ENCODE measurements around the gene ALDH4A1. TPM values are rescaled to one million over a fixed set of nuclear protein-coding genes. Genes with fewer than 3 reads are reported as not detected.

Gene ALDH4A1
- total RNA-seq, 1 experiment from 2014 or later: 18.1 TPM

- Histone ChIP-seq H3K79me2 (ENCODE audit: low read length) (peaks cover 4% of the 10 kb centered on the region; the same call in 1 of the 2 replicates), H3K4me3 (ENCODE audit: low read length) (peak overlapping the region; percentile 96), H3K9ac (ENCODE audit: low read length) (peak overlapping the region; percentile 86), H3K9me3 (ENCODE audit: low read length) (no peaks in the 10 kb centered on the region), H3K36me3 (ENCODE audit: low read depth, low read length) (peaks cover 5% of the 10 kb centered on the region; the same call in 1 of the 2 replicates), H4K20me1 (ENCODE audit: low read length) (no peaks in the 10 kb centered on the region), H3K4me2 (ENCODE audit: low read length) (peak overlapping the region; percentile 96), H3K27ac (ENCODE audit: low read length) (peak overlapping the region; percentile 86), H2AFZ (ENCODE audit: low read length) (peak overlapping the region; percentile 93), H3K27me3 (ENCODE audit: low read length) (no peaks in the 10 kb centered on the region), H3K9me2 (replicated peaks; ENCODE audit: low read length) (no peaks in the 10 kb centered on the region), H3F3A (ENCODE audit: low read length, unreplicated experiment) (peaks cover 6% of the 10 kb centered on the region), H3K4me1 (ENCODE audit: insufficient read depth, low read length) (peaks cover 26% of the 10 kb centered on the region)
- ChIA-PET CTCF (interaction anchor here (1.0 to 1.1 kb wide), 2 partner anchors 11 to 13 kb away, joined by 5 to 7 read pairs; no protein-coding TSS in a partner anchor), POLR2A (ENCODE audit: unreplicated experiment) (no interaction called here)
- peak; percentile 15 for DNase-seq
- no peak for TF ChIP-seq EZH2 (IDR thresholded peaks at IDR 0.05; ENCODE audit: low read length, unreplicated experiment)
- intact Hi-C loops (cut with micrococcal nuclease): loop anchor here (5.0 to 10.0 kb wide), 2 partner anchors 55 to 343 kb away; partner anchors contain the start of gene IFFO2
- no TSS peak for BruUV-seq (replicated peaks)
- peak; percentile 4 for ATAC-seq
Observed at GRCh38 chr1:18901952-18902522, 318 bp downstream of the ALDH4A1 start.

GRCh38 chr1:18901147-18901951 is 1.0 kb downstream of the ALDH4A1 start:
- H3K27ac ChIP-seq (ENCODE audit: low read length): no peak overlapping the region
- ChIA-PET POLR2A (ENCODE audit: unreplicated experiment) (no interaction called here), CTCF (no interaction called here)
- no peaks in the 10 kb centered on the region for H3K9me2 ChIP-seq (replicated peaks; ENCODE audit: low read length)
- H3K4me1 ChIP-seq (ENCODE audit: insufficient read depth, low read length): peaks cover 26% of the 10 kb centered on the region
- peaks cover 6% of the 10 kb centered on the region for H3F3A ChIP-seq (ENCODE audit: low read length, unreplicated experiment)
- ATAC-seq (no peak), DNase-seq (no peak)
- H4K20me1 ChIP-seq (ENCODE audit: low read length): no peaks in the 10 kb centered on the region
- peaks cover 3% of the 10 kb centered on the region; the same call in 1 of the 2 replicates for H3K36me3 ChIP-seq (ENCODE audit: low read depth, low read length)
- peaks cover 4% of the 10 kb centered on the region; the same call in 1 of the 2 replicates for H3K79me2 ChIP-seq (ENCODE audit: low read length)
- TF ChIP-seq, protein P1, sequence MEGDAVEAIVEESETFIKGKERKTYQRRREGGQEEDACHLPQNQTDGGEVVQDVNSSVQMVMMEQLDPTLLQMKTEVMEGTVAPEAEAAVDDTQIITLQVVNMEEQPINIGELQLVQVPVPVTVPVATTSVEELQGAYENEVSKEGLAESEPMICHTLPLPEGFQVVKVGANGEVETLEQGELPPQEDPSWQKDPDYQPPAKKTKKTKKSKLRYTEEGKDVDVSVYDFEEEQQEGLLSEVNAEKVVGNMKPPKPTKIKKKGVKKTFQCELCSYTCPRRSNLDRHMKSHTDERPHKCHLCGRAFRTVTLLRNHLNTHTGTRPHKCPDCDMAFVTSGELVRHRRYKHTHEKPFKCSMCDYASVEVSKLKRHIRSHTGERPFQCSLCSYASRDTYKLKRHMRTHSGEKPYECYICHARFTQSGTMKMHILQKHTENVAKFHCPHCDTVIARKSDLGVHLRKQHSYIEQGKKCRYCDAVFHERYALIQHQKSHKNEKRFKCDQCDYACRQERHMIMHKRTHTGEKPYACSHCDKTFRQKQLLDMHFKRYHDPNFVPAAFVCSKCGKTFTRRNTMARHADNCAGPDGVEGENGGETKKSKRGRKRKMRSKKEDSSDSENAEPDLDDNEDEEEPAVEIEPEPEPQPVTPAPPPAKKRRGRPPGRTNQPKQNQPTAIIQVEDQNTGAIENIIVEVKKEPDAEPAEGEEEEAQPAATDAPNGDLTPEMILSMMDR (conservative IDR thresholded peaks at IDR 0.05; ENCODE audit: low read depth, low read length): no peak
- TF ChIP-seq EZH2 (IDR thresholded peaks at IDR 0.05; ENCODE audit: low read length, unreplicated experiment) (no peak), EZH2phosphoT487 (IDR thresholded peaks at IDR 0.05; ENCODE audit: borderline replicate concordance, low read length) (no peak)
- H3K4me3 ChIP-seq (ENCODE audit: low read length): peak overlapping the region; percentile 96
- H2AFZ ChIP-seq (ENCODE audit: low read length): peak overlapping the region; percentile 93
- peak overlapping the region; percentile 96 for H3K4me2 ChIP-seq (ENCODE audit: low read length)
- H3K9ac ChIP-seq (ENCODE audit: low read length): peak overlapping the region; percentile 86; the same call in 1 of the 2 replicates
- TSS peak; percentile 37 for BruUV-seq (replicated peaks)
- intact Hi-C loops (cut with micrococcal nuclease): loop anchor here (5.0 to 10.0 kb wide), 2 partner anchors 56 to 343 kb away; partner anchors contain the start of gene IFFO2
- H3K27me3 ChIP-seq (ENCODE audit: low read length): no peaks in the 10 kb centered on the region
- no peaks in the 10 kb centered on the region for H3K9me3 ChIP-seq (ENCODE audit: low read length)

GRCh38 chr1:18900303-18900841 is 2.0 kb downstream of the ALDH4A1 start:
- no peak overlapping the region for H3K9ac ChIP-seq (ENCODE audit: low read length)
- no peaks in the 10 kb centered on the region for H3K9me3 ChIP-seq (ENCODE audit: low read length)
- peaks cover 26% of the 10 kb centered on the region for H3K4me1 ChIP-seq (ENCODE audit: insufficient read depth, low read length)
- no peaks in the 10 kb centered on the region for H3K9me2 ChIP-seq (replicated peaks; ENCODE audit: low read length)
- DNase-seq (no peak), ATAC-seq (no peak)
- H3K4me2 ChIP-seq (ENCODE audit: low read length): no peak overlapping the region
- no peaks in the 10 kb centered on the region for H3K27me3 ChIP-seq (ENCODE audit: low read length)
- TF ChIP-seq EZH2 (IDR thresholded peaks at IDR 0.05; ENCODE audit: low read length, unreplicated experiment) (no peak), EZH2phosphoT487 (IDR thresholded peaks at IDR 0.05; ENCODE audit: borderline replicate concordance, low read length) (no peak)
- TF ChIP-seq, protein P1 (conservative IDR thresholded peaks at IDR 0.05; ENCODE audit: low read depth, low read length): no peak
- POLR2A ChIA-PET (ENCODE audit: unreplicated experiment): no interaction called here
- H3K36me3 ChIP-seq (ENCODE audit: low read depth, low read length): no peaks in the 10 kb centered on the region
- CTCF ChIA-PET: no interaction called here
- H3K4me3 ChIP-seq (ENCODE audit: low read length): no peak overlapping the region
- H3F3A ChIP-seq (ENCODE audit: low read length, unreplicated experiment): peaks cover 6% of the 10 kb centered on the region
- H3K27ac ChIP-seq (ENCODE audit: low read length): no peak overlapping the region
- no TSS peak for BruUV-seq (replicated peaks)
- H4K20me1 ChIP-seq (ENCODE audit: low read length): no peaks in the 10 kb centered on the region
- intact Hi-C loops (cut with micrococcal nuclease): loop anchor here (5.0 to 10.0 kb wide), 2 partner anchors 57 to 344 kb away; partner anchors contain the start of gene IFFO2
- H2AFZ ChIP-seq (ENCODE audit: low read length): no peak overlapping the region
- peaks cover 4% of the 10 kb centered on the region; the same call in 1 of the 2 replicates for H3K79me2 ChIP-seq (ENCODE audit: low read length)
